Ishikawa (cell line): ENCODE data around the gene AP5Z1.

ENCODE experiments used
- CEBPB ChIP-seq: IDR thresholded peaks from 2 replicates; pipeline ENCODE4 v1.6.1; 2012
- CREB1 ChIP-seq: IDR thresholded peaks from 2 replicates; pipeline ENCODE4 v1.6.1; 2012; ENCODE audit warnings: low read depth
- EGR1 ChIP-seq: IDR thresholded peaks from 2 replicates; pipeline ENCODE4 v1.6.1; 2012
- EP300 ChIP-seq: IDR thresholded peaks from 2 replicates; pipeline ENCODE4 v1.6.1; 2012; ENCODE audit warnings: borderline replicate concordance
- FOXM1 ChIP-seq: IDR thresholded peaks from 2 replicates; pipeline ENCODE4 v1.6.1; 2012; ENCODE audit warnings: low read depth, borderline replicate concordance
- NFIC ChIP-seq: IDR thresholded peaks from 2 replicates; pipeline ENCODE4 v1.6.1; 2012
- RAD21 ChIP-seq: IDR thresholded peaks from 2 replicates; pipeline ENCODE4 v1.6.1; 2012; ENCODE audit warnings: low read depth
- TAF1 ChIP-seq: IDR thresholded peaks from 2 replicates; pipeline ENCODE4 v1.6.1; 2012; ENCODE audit warnings: low read depth, mild to moderate bottlenecking
- TCF12 ChIP-seq: IDR thresholded peaks from 2 replicates; pipeline ENCODE4 v1.6.1; 2012; ENCODE audit warnings: low read depth
- TEAD4 ChIP-seq: IDR thresholded peaks from 2 replicates; pipeline ENCODE4 v1.6.1; 2012
- YY1 ChIP-seq: IDR thresholded peaks from 2 replicates; pipeline ENCODE4 v1.6.1; 2012; ENCODE audit warnings: low read depth
- ZBTB7A ChIP-seq: IDR thresholded peaks from 2 replicates; pipeline ENCODE4 v1.6.1; 2012; ENCODE audit warnings: low read depth
- TF ChIP-seq, protein P1 (sequence below): IDR thresholded peaks from 2 replicates; pipeline ENCODE4 v1.6.1; 2012; ENCODE audit warnings: low read depth, mild to moderate bottlenecking
- TF ChIP-seq, protein P2 (sequence below): IDR thresholded peaks from 2 replicates; pipeline ENCODE4 v1.6.1; 2012
- TF ChIP-seq, protein P3 (sequence below): IDR thresholded peaks from 2 replicates; pipeline ENCODE4 v1.6.1; 2012

Gene AP5Z1

DNA sequence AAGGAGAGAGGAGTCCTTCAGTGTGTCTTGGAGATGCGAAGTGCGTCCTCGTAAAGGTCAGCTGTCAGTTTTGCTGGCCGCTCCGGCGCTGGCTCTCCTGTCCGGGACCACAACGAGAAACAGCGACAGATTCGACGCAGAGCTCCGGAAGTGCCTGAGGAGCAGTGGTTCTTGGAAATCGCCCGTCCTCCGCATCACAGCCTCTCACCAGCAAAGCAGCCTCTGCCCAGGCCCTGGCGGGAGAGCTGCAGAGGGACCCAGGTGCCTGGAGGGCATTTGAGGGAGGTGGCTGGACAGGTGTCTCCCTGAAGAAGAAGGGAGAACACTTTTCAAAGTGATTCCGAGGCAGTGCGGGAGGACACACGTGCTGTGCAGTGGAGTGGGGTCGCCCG, 11.6 kb upstream of the AP5Z1 start:
- TF ChIP-seq EP300 (no peak), TEAD4 (no peak), TCF12 (no peak), RAD21 (no peak), EGR1 (no peak), CREB1 (no peak), ZBTB7A (no peak), NFIC (no peak), CEBPB (no peak), YY1 (no peak), FOXM1 (no peak), TAF1 (no peak)
- TF ChIP-seq, protein P1, sequence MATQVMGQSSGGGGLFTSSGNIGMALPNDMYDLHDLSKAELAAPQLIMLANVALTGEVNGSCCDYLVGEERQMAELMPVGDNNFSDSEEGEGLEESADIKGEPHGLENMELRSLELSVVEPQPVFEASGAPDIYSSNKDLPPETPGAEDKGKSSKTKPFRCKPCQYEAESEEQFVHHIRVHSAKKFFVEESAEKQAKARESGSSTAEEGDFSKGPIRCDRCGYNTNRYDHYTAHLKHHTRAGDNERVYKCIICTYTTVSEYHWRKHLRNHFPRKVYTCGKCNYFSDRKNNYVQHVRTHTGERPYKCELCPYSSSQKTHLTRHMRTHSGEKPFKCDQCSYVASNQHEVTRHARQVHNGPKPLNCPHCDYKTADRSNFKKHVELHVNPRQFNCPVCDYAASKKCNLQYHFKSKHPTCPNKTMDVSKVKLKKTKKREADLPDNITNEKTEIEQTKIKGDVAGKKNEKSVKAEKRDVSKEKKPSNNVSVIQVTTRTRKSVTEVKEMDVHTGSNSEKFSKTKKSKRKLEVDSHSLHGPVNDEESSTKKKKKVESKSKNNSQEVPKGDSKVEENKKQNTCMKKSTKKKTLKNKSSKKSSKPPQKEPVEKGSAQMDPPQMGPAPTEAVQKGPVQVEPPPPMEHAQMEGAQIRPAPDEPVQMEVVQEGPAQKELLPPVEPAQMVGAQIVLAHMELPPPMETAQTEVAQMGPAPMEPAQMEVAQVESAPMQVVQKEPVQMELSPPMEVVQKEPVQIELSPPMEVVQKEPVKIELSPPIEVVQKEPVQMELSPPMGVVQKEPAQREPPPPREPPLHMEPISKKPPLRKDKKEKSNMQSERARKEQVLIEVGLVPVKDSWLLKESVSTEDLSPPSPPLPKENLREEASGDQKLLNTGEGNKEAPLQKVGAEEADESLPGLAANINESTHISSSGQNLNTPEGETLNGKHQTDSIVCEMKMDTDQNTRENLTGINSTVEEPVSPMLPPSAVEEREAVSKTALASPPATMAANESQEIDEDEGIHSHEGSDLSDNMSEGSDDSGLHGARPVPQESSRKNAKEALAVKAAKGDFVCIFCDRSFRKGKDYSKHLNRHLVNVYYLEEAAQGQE, result no peak
- TF ChIP-seq, protein P2, sequence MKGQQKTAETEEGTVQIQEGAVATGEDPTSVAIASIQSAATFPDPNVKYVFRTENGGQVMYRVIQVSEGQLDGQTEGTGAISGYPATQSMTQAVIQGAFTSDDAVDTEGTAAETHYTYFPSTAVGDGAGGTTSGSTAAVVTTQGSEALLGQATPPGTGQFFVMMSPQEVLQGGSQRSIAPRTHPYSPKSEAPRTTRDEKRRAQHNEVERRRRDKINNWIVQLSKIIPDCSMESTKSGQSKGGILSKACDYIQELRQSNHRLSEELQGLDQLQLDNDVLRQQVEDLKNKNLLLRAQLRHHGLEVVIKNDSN, result no peak
- TF ChIP-seq, protein P3, sequence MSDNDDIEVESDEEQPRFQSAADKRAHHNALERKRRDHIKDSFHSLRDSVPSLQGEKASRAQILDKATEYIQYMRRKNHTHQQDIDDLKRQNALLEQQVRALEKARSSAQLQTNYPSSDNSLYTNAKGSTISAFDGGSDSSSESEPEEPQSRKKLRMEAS, result no peak

DNA sequence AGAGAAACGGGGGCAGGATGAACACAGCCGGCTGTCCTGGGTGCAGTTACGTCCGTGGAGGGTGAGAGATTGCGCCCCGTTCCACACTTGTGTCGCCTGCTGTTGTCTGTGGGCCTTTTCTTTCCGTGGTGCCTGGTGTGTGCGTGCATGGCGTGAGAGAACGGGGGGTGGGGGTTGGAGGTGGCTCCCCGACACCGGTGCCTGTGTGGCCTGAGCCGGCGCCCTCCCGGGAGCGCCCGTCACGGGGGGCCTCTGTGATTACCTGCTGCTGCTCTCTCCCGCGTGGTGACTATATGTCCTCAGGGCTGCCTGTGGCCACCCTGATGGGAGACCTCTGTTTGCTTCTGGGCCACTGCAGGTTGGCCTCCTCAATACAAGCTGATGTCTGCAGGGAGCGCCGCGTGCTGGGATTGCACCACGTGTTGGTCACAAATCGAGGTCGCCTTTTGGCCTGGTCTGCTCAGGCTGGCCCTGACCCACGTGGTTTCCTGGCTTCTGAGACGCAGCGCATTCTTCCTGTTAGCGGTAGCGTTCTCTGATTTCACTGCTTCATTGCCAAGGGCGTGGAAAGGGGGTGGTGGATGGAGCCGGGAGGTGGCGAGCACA, 10.9 kb upstream of the AP5Z1 start:
- TF ChIP-seq, protein P2, result no peak
- no peak for TF ChIP-seq TAF1
- TF ChIP-seq TCF12, result no peak
- TF ChIP-seq CEBPB, result no peak
- no peak for TF ChIP-seq ZBTB7A
- TF ChIP-seq NFIC, result no peak
- TF ChIP-seq, protein P3, result no peak

DNA sequence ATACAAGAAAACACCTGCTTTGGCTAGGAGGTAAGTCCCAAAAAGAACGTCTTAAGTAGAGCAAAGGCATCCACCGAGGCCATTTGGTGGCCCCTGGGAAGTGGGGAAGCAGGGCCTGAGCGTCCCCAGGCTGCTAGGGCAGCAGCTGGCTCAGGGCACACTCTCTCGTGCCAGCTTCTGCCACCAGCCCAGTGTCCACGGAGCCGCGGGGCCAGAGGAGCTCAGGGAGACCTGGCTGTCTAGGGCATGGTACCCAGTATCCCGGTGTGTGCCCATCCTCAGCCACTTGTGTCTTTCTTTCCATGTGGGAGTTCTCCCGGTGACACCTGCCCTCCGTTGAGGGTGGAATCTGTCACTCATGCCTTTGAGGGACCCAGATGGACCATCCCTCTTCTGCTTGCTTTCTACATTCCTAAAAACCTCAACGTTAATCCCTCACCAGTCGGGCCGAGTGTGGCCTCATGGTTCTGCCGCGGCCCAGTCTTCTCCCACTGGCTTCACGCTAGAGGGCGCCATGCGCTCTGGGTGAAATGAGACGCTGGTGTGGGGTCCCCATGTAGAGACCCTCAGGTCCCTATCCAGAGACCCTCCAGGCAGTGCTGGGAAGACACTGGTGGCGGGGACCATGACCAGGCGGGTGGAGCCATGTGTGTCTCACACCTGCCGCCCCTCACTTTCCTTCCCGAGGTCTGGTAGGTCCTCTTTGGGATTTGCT, 9.5 kb upstream of the AP5Z1 start:
- no peak for TF ChIP-seq CEBPB
- no peak for TF ChIP-seq TEAD4
- TF ChIP-seq NFIC, result no peak
- TF ChIP-seq, protein P1, result no peak
- TF ChIP-seq CREB1, result no peak
- TF ChIP-seq, protein P2, result no peak

DNA sequence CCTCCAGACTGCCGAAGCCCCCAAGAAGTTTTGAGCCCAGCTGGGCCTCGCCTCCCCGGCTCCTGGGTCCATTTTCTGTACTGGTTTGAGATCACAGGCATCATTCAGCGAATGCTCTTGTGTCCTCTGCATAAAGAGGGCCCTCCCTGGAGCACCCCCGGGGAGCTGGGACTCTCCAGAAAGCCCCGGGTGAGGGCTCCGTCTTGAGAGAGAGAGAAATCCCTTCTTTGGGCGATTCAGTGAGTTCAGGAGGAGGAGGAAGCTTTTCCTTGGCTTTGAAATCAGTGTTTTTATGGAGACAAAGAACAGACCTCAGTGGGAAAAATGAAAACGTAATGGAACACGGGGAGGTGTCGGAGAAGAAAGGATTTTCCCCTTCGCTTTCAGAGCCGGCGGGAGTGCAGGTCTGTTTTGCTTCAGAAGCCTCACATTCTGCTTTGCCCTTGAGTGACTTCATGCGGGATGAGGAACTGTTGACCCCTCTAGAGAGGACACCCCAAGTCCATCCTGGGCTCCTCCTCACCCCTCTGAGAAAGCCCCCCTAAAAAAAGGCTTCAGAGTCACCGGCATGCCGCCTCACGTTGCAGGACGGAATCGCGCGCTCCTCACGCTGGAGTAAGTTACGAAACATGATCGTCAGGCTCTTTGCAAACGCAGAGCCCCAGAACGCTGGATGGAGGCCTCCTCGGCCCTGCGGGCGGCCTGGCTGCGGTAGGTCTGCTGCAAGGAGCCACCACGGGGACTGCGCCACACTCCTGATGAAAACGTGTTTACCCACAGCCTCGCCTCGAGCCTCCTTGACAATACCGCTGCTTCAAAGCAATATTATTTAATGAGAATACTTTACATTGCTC, 8.5 kb upstream of the AP5Z1 start:
- TF ChIP-seq FOXM1, result no peak
- TF ChIP-seq NFIC, result no peak
- no peak for TF ChIP-seq RAD21
- TF ChIP-seq, protein P2, result no peak
- TF ChIP-seq EP300, result no peak
- no peak for TF ChIP-seq ZBTB7A
- TF ChIP-seq TCF12, result no peak
- no peak for TF ChIP-seq TEAD4
- TF ChIP-seq TAF1, result no peak
- TF ChIP-seq CREB1, result no peak
- no peak for TF ChIP-seq EGR1
- no peak for TF ChIP-seq YY1
- TF ChIP-seq, protein P1, result no peak
- no peak for TF ChIP-seq CEBPB
- TF ChIP-seq, protein P3, result no peak
